ENCODE measurements around the gene PCDHB4.

GRCh38 chr5:141150224-141150992, 28.8 kb downstream of the PCDHB4 start:
- no peak for TF ChIP-seq CTCF (conservative IDR thresholded peaks at IDR 0.05; ENCODE audit: low read length)
- no peak for TF ChIP-seq EZH2phosphoT487 (IDR thresholded peaks at IDR 0.05; ENCODE audit: borderline replicate concordance, low read depth, low read length)

All from OCI-LY7 (cell line).